Choroid plexus epithelial cell (primary cell): ENCODE results near the gene A2ML1.
"Not testable (repeated sequence)": the region's sequence is repeated elsewhere in the genome, so short reads cannot be mapped to it uniquely, and the experiment has no call there.

Experiments used
- DNase-seq: peaks from one replicate; pipeline ENCODE4 v3.0.0-alpha.2; 2010; ENCODE audit warnings: low read depth
- H3K4me3 ChIP-seq: 2 replicates; pipeline ENCODE4 v1.5.1; 2011; ENCODE audit warnings: low read depth, mild to moderate bottlenecking, control low read depth, low read length, moderate library complexity
- TF ChIP-seq, protein P1 (sequence below): conservative IDR thresholded peaks from 2 replicates; pipeline ENCODE4 v1.5.1; 2011; ENCODE audit warnings: low read depth, mild to moderate bottlenecking, control low read depth, inconsistent platforms, low read length, moderate library complexity

A2ML1 gene

DNA sequence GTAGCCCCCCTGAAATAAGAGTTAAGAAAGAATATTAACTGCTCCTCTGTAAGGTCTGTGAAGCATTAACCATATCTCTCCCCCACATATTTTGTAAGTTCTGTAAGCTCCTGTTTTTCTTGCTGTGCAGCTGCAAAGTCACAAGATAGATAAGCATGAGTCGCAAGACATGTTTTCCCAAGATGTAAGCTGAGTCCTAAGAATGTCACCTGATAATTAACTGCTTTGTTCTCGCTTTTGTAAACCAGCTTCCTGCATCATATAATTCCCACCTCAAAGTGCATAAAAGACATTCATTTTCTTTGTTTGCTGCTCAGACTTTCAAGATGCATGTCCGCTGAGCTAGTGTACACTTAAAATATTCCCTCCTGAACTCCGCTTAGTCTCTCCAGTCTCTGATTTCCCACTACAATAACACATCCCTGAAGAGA lies 64.9 kb downstream of the A2ML1 start:
- no peak overlapping the region for H3K4me3 ChIP-seq
- peak; percentile 44 for DNase-seq
- TF ChIP-seq, protein P1, sequence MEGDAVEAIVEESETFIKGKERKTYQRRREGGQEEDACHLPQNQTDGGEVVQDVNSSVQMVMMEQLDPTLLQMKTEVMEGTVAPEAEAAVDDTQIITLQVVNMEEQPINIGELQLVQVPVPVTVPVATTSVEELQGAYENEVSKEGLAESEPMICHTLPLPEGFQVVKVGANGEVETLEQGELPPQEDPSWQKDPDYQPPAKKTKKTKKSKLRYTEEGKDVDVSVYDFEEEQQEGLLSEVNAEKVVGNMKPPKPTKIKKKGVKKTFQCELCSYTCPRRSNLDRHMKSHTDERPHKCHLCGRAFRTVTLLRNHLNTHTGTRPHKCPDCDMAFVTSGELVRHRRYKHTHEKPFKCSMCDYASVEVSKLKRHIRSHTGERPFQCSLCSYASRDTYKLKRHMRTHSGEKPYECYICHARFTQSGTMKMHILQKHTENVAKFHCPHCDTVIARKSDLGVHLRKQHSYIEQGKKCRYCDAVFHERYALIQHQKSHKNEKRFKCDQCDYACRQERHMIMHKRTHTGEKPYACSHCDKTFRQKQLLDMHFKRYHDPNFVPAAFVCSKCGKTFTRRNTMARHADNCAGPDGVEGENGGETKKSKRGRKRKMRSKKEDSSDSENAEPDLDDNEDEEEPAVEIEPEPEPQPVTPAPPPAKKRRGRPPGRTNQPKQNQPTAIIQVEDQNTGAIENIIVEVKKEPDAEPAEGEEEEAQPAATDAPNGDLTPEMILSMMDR: no peak

DNA sequence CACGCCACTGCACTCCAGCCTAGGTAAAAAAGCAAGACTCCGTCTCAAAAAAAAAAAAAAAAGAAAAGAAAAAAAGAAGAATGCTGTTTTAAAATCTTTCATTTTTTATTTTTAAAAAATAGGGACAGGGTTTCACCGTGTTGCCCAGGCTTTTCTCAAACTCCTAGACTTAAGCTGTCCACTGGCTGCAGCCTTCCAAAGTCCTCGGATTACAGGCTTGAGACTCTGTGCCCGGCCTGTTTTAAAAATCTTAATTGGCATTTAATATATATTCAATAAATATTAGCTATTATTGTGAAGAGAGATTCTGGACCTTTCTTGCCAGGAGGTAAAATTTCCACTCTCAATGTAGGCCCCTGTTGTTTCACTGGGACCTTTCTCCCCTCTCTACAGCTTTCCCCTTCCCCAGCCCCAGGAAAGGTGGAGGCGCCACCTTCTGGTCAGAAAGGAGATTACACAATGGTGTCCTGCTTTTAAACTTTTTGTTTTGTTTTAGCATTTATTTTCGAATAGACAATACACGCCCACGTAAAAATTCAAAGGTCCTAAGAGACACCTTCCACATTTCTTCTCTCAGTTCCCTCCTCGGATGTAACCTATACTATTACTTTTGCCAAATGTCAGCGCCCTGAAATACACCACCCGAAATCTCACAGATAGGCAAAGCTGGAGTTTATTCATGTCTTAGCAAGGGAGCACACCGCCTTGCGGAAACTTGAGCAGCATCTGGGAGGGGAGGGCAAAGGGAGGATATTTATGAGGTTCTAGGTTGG lies 68.1 kb downstream of the A2ML1 start:
- peak; percentile 56 for DNase-seq
- H3K4me3 ChIP-seq: peak overlapping the region; percentile 59
- TF ChIP-seq, protein P1: peak; percentile 81

DNA sequence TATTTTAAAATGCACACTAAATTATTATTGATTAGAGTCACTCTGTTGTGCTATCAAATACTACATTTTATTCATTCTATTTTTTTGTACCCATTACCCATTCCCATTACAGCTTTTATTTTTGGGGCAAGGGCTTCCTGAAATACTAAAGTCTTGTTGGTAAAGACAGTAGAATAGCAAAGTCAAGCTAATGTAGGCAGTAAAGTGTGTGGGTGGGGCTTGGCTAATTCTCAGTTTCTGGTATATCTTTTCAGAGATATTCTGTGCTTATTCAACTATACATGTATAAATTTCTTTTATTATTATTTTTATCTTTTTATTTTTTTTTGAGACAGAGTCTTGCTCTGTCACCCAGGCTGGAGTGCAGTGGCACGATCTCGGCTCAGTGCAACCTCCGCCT lies 69.6 kb downstream of the A2ML1 start:
- TF ChIP-seq, protein P1: no peak
- no peak overlapping the region for H3K4me3 ChIP-seq
- no peak for DNase-seq

DNA sequence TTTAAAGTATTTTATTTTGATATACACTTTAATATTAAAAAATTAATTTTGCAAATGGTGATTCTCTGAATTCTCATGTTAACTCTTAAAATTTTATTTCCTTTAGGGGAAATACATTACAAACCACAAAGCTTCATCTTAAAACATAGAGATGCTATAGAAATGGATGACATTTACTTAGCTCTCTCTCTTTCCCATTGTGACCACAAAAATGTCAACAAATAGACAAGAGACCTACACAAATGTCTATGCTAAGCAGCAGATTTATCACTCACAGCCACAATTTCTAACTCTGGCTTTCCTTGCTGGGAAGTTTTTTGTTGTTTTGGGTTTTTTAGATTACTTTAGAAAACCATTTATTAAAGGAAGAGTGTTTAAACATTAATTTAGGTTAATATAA lies 72.0 kb downstream of the A2ML1 start:
- DNase-seq: no peak
- H3K4me3 ChIP-seq: no peak overlapping the region
- TF ChIP-seq, protein P1: no peak

DNA sequence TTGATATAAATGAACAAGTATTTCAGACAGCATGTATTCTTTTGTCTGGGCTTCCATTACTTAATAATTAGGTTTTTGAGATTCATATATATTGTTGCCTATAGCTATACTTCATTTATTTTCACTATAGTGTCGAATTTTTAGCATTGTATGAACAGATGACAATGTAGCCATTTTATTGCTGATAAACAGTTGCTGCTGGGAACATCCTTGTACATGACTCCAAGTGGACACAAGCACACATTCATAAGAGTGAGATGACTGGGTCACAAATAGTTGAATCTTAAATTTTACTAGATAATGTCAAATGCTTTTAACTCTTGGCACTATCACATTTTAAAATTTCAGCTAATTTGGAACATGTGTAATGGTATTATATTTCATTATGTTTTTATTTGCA lies 72.6 kb downstream of the A2ML1 start:
- H3K4me3 ChIP-seq: no peak overlapping the region
- TF ChIP-seq, protein P1: no peak
- no peak for DNase-seq

DNA sequence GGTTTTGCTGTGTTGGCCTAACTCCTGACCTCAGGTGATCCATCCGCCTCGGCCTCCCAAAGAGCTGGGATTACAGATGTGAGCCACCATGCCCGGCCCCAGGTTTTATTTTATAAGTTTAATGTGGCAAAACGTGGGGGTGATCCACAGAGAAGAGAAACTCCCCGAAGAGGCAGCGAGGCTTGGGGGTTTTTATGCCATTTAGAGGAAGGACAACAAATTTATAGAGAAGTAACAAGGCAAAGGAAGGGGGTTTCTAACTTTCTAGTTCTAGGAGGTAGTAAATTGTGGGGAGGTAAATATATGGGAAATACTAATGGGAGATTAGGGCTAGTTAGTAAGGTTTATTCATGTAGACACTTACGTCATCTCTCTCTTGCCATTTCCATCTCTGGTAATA lies 74.7 kb downstream of the A2ML1 start:
- TF ChIP-seq, protein P1: no peak
- no peak overlapping the region for H3K4me3 ChIP-seq
- DNase-seq: no peak

DNA sequence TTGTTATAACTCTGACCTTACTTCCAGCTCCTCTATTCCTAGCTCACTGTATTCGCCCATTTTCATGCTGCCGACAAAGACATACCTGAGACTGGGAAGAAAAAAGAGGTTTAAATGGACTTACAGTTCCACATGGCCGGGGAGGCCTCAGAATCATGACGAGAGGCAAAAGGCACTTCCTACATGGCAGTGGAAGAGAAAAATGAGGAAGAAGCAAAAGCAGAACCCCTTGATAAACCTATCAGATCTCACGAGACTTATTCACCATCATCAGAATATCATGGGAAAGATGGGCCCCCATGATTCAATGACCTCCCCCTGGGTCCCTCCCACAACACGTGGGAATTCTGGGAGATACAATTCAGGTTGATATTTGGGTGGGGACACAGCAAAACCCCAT lies 77.4 kb downstream of the A2ML1 start:
- H3K4me3 ChIP-seq: no peak overlapping the region
- TF ChIP-seq, protein P1: no peak
- DNase-seq: no peak

DNA sequence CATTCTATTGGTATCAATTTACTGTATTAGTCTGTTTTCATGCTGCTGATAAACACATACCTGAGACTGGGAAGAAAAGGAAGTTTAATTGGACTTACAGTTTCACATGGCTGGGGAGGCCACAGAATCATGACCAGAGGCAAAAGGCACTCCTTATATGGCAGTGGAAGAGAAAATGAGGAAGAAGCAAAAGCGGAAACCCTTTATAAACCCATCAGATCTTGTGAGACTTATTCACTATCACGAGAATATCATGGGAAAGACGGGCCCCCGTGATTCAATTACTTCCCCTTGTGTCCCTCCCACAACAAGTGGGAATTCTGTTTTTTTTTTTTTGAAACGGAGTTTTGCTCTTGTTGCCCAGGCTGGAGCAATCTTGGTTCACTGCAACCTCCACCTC lies 80.3 kb downstream of the A2ML1 start:
- not testable (repeated sequence) for H3K4me3 ChIP-seq, DNase-seq
